Nephron (organoid): ENCODE data around the gene EFTUD2.
A peak's percentile ranks its signal among the peaks of the same experiment; 100 is the strongest.
"Not testable (repeated sequence)": the region's sequence is repeated elsewhere in the genome, so short reads cannot be mapped to it uniquely, and the experiment has no call there.

ENCODE experiments used
- H3K27ac Mint-ChIP-seq, 3 experiments: 2 replicates each; pipeline ENCODE4 v1.8.0; 2020; ENCODE audit warnings: mixed read lengths in 3 of 3, mild to moderate bottlenecking in 2 of 3, moderate library complexity in 1 of 3
- H3K27me3 Mint-ChIP-seq: 2 replicates; pipeline ENCODE4 v1.8.0; 2021; ENCODE audit warnings: low read depth, mild to moderate bottlenecking, moderate library complexity, mixed read lengths
- H3K36me3 Mint-ChIP-seq: 2 replicates; pipeline ENCODE4 v1.8.0; 2020; ENCODE audit warnings: low read depth, mixed read lengths
- H3K4me1 Mint-ChIP-seq: 2 replicates; pipeline ENCODE4 v1.8.0; 2020; ENCODE audit warnings: mixed read lengths
- H3K4me3 Mint-ChIP-seq, 3 experiments: 2 replicates each; pipeline ENCODE4 v1.8.0; 2020; ENCODE audit warnings: mild to moderate bottlenecking in 3 of 3, mixed read lengths in 3 of 3, moderate library complexity in 2 of 3
- H3K9me3 Mint-ChIP-seq: 2 replicates; pipeline ENCODE4 v1.8.0; 2020; ENCODE audit warnings: mixed read lengths
- TF ChIP-seq, protein P1 (sequence below), 3 experiments: fragments of 200-600 bp; sonication (generic); IDR thresholded peaks; one replicate each; pipeline ENCODE4 v1.5.0; 2021; ENCODE audit warnings: antibody characterized with exemption in 3 of 3; ENCODE audit not compliant: unreplicated experiment in 3 of 3

Gene EFTUD2

DNA sequence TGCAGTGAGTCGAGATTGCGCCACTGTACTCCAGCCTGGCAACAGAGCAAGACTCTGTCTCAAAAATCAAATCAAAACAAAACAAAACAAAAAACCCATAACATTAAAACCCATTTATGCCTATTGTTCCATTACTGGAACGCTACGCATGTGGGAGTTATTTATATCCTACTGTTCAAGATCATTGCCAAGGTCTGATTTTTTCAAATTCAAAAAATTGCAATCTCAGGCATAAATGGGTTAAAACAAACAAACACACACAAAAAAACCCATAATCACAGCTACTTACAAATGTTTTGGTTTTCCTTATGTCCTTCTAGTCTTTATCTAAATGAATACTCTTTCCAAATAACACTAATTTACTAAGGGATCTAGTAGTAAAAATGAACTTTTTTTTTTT lies 87.0 kb downstream of the EFTUD2 start:
- peaks cover 8% of the 10 kb centered on the region for H3K4me1 Mint-ChIP-seq

DNA sequence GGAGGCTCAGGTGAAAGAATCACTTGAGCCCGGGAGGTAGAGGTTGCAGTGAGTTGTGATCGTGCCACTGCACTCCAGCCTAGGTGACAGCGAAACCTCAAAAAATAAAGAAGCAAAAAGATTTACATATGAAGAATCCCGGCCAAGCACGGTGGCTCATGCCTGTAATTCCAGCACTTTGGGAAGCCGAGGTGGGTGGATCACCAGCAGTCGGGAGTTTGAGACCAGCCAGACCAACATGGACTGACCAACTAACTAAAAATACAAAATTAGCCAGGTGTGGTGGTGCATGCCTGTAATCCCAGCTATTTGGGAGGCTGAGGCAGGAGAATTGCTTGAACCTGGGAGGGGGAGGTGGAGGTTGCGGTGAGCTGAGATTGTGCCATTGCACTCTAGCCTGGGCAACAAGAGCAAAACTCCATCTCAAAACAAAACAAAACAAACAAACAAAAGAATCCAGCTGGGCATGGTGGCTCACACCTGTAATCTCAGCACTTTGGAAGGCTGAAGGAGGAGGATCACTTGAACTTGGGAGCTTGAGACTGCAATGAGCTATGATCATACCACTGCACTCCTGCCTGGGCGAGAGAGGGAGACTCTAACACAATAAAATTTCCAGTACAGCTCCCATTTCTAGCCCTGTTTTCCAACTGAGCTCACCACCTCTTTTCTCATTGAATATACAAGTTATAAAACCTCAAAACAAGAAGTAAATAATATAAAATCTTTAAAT lies 90.4 kb downstream of the EFTUD2 start:
- not testable (repeated sequence) for H3K4me3 Mint-ChIP-seq, H3K27me3 Mint-ChIP-seq, H3K27ac Mint-ChIP-seq

More for the DNA sequence above, 87.0 kb downstream of the EFTUD2 start:
- Mint-ChIP-seq H3K36me3 (peaks cover 10% of the 10 kb centered on the region), H3K9me3 (no peaks in the 10 kb centered on the region), H3K27me3 (no peaks in the 10 kb centered on the region), H3K4me3 (no peak overlapping the region), H3K27ac (no peak overlapping the region)
- TF ChIP-seq, protein P1, sequence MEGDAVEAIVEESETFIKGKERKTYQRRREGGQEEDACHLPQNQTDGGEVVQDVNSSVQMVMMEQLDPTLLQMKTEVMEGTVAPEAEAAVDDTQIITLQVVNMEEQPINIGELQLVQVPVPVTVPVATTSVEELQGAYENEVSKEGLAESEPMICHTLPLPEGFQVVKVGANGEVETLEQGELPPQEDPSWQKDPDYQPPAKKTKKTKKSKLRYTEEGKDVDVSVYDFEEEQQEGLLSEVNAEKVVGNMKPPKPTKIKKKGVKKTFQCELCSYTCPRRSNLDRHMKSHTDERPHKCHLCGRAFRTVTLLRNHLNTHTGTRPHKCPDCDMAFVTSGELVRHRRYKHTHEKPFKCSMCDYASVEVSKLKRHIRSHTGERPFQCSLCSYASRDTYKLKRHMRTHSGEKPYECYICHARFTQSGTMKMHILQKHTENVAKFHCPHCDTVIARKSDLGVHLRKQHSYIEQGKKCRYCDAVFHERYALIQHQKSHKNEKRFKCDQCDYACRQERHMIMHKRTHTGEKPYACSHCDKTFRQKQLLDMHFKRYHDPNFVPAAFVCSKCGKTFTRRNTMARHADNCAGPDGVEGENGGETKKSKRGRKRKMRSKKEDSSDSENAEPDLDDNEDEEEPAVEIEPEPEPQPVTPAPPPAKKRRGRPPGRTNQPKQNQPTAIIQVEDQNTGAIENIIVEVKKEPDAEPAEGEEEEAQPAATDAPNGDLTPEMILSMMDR (IDR thresholded peaks at IDR 0.05; ENCODE audit: unreplicated experiment in 3 of 3) = no peak

DNA sequence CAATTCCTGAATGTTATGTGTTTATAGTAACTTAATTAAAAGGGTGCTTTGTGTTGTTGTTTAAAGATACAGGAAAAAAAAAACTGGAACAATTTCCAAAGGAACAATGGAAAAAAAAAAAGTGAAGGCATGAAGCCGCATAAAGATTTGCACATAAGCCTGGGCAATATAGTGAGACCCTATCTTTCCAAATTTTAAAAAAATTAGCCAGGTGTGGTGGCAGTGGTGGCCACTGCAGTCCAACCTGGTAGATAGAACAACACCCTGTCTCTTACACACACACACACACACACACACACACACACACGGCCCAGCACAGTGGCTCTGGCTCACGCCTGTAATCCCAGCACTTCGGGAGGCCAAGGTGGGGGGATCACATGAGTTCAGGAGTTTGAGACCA lies 91.1 kb downstream of the EFTUD2 start:
- H3K4me1 Mint-ChIP-seq = peaks cover 21% of the 10 kb centered on the region
- H3K36me3 Mint-ChIP-seq = peaks cover 42% of the 10 kb centered on the region
- H3K4me3 Mint-ChIP-seq = no peak overlapping the region
- H3K9me3 Mint-ChIP-seq = no peaks in the 10 kb centered on the region
- H3K27me3 Mint-ChIP-seq = no peaks in the 10 kb centered on the region
- TF ChIP-seq, protein P1 (IDR thresholded peaks at IDR 0.05; ENCODE audit: unreplicated experiment in 3 of 3) = no peak
- peak overlapping the region in 1 of 3 experiments; percentile 20 for H3K27ac Mint-ChIP-seq

More for the DNA sequence above, 90.4 kb downstream of the EFTUD2 start:
- H3K9me3 Mint-ChIP-seq = not testable (repeated sequence)
- H3K4me1 Mint-ChIP-seq = peaks cover 21% of the 10 kb centered on the region
- H3K36me3 Mint-ChIP-seq = peaks cover 40% of the 10 kb centered on the region

DNA sequence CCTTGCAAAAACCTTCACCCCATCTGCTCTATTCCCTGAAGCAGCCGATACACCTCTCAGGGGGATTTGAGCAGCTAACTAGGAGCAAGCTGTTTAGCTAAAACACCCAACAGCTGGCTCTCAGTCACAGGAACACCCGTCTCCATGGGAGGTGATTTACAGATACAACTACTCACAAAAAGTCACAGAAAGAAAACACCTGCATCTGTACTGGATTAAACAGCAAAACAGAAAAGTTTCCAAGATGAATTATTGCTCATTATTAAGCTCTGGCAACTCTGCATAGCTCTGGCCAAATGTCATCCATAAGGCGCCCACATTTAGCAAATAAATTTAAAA lies 91.5 kb downstream of the EFTUD2 start:
- Mint-ChIP-seq H3K27ac (peak overlapping the region in 1 of 3 experiments; percentile 20), H3K4me1 (peaks cover 21% of the 10 kb centered on the region), H3K27me3 (no peaks in the 10 kb centered on the region), H3K36me3 (peaks cover 45% of the 10 kb centered on the region), H3K4me3 (no peak overlapping the region), H3K9me3 (no peaks in the 10 kb centered on the region)
- TF ChIP-seq, protein P1 (IDR thresholded peaks at IDR 0.05; ENCODE audit: unreplicated experiment in 3 of 3) = no peak

DNA sequence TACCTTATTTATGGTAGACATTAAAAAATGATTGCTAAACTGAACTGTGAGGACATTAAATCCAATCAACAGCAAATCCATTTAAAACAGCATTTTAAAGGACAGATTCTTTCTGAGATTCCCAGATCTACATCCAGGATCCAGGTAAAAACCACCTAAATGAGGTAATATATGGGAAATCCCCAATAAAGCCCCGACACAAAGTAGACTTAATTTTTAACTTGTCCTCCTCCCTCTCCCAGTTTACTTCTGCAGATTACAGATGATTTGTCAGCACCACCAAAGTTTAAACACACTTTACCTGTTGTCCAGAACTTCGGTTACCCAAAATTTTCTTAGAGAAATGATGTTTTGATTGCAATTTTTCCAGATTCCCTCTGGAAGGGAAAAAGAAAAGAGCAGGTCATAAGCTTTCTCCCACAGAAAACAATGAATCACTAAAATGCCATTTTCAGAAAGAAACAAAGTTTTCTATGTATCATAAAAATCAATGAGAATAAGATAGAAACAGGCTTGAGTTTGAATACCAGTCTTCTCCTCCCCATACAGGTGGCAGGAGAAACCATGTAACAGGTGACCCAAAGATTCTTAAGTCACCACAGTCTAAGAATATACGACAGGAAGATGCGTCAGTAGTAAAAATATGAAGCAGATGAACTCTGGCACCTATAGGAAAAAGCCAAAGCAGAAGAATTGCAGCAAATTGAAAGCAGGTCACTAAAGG lies 92.0 kb downstream of the EFTUD2 start:
- Mint-ChIP-seq H3K27ac (peak overlapping the region in 1 of 3 experiments; percentile 20), H3K27me3 (no peaks in the 10 kb centered on the region), H3K4me1 (peaks cover 21% of the 10 kb centered on the region), H3K4me3 (no peak overlapping the region), H3K36me3 (peaks cover 50% of the 10 kb centered on the region), H3K9me3 (no peaks in the 10 kb centered on the region)
- TF ChIP-seq, protein P1 (IDR thresholded peaks at IDR 0.05; ENCODE audit: unreplicated experiment in 3 of 3) = no peak

DNA sequence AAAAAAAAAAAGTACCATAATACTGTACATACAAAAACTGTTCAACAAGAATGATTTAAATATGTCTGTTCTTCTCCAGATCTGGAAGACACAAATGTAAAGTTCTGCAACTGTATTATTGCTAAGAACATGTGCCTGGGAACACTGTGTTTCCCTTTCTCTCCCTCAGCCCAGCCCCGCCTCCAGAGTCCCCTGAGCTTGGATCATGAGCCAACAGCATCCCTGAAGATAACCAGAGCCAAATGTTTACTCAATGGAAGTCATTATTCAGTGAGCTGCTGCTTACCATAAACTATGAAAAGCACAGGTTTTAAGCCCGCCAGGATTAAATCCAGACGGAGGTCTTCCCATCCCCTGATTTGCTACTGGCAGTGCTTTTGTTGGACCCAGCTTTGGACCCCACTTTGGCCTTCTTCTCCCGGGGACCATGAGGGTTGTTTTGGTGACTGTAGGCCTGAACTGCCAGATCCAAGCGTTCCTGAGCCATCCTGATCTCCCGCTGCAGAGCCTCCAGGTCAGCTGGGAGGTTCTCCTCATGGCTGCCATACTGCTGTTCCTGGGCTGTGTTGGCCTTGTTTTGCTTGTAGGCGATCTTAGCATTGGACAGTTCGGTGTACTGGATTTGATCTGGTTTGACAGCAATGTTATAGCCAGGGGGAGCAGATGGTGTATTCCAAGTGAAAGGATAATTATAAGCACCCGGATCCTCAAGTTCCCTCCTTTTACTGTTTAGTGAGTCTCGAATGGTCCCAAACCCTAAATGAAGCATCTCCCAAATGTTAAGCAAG lies 94.7 kb downstream of the EFTUD2 start:
- H3K4me1 Mint-ChIP-seq = peaks cover 21% of the 10 kb centered on the region
- H3K27ac Mint-ChIP-seq = no peak overlapping the region
- TF ChIP-seq, protein P1 (IDR thresholded peaks at IDR 0.05; ENCODE audit: unreplicated experiment in 3 of 3) = no peak
- no peak overlapping the region for H3K4me3 Mint-ChIP-seq
- H3K36me3 Mint-ChIP-seq = peaks cover 58% of the 10 kb centered on the region
- H3K9me3 Mint-ChIP-seq = no peaks in the 10 kb centered on the region
- no peaks in the 10 kb centered on the region for H3K27me3 Mint-ChIP-seq
